Heart left ventricle (tissue), 16 donors: ENCODE data around the gene PRDM8. TPM values are rescaled to one million over a fixed set of nuclear protein-coding genes. Genes with fewer than 3 reads are reported as not detected.

Experiments
- ATAC-seq, 4 donors: fragments of 200-7000 bp; cut with Tn5 transposase; one replicate each; pipeline ENCODE4 v1.9.1; 2020 to 2022; ENCODE audit warnings: moderate library complexity in 4 of 4, mild to moderate bottlenecking in 3 of 4, moderate number of reproducible peaks in 1 of 4
- DNase-seq, 5 donors: peaks; one replicate each; pipeline ENCODE4 v3.0.0-alpha.2; 2020
- H3K27ac ChIP-seq, 12 donors: fragments of 200-600 bp; sonication (generic) in 4 of 12; one replicate each; pipeline versions ENCODE4 v1.5.0 to v1.8.0; 2016 to 2022; ENCODE audit warnings: mild to moderate bottlenecking in 2 of 12
- H3K27me3 ChIP-seq, 9 donors: fragments of 200-600 bp; sonication (generic) in 2 of 9; one replicate each; pipeline versions ENCODE4 v1.5.1 to v1.8.0; 2016 to 2022; ENCODE audit warnings: mild to moderate bottlenecking in 3 of 9
- H3K36me3 ChIP-seq, 9 donors: fragments of 200-600 bp; sonication (generic) in 2 of 9; one replicate each; pipeline versions ENCODE4 v1.5.0 to v1.8.0; 2018 to 2022; ENCODE audit warnings: mild to moderate bottlenecking in 2 of 9
- H3K4me1 ChIP-seq, 12 donors: fragments of 200-600 bp; sonication (generic) in 4 of 12; one replicate each; pipeline versions ENCODE4 v1.5.0 to v1.8.0; 2016 to 2022; ENCODE audit warnings: mild to moderate bottlenecking in 3 of 12
- H3K4me3 ChIP-seq, 12 donors: fragments of 200-600 bp; sonication (generic) in 4 of 12; one replicate each; pipeline versions ENCODE4 v1.5.0 to v1.8.0; 2017 to 2022; ENCODE audit warnings: mild to moderate bottlenecking in 9 of 12, moderate library complexity in 4 of 12
- H3K9me3 ChIP-seq, 12 donors: fragments of 200-600 bp; sonication (generic) in 4 of 12; one replicate each; pipeline versions ENCODE4 v1.5.0 to v1.8.0; 2016 to 2022; ENCODE audit warnings: mild to moderate bottlenecking in 1 of 12
- CTCF ChIP-seq, 12 donors: fragments of 200-600 bp; sonication (generic) in 4 of 12; IDR thresholded peaks; one replicate each; pipeline versions ENCODE4 v1.5.0 to v1.8.0; 2018 to 2022; ENCODE audit warnings: antibody characterized with exemption in 12 of 12, mild to moderate bottlenecking in 5 of 12
- POLR2A ChIP-seq, 2 donors: fragments of 450-650 bp; IDR thresholded peaks; one replicate each; pipeline ENCODE4 v1.6.1; 2017; ENCODE audit warnings: antibody characterized with exemption in 2 of 2, mild to moderate bottlenecking in 2 of 2, moderate library complexity in 2 of 2
- WGBS, 4 donors: extraction: QIAGEN DNeasy Blood & Tissue Kit in 2 of 4; methylation state at CpG; one replicate each; pipeline versions ENCODE4 v1.1.5 to v1.1.7; 2013 to 2018; 5-methylcytosine and 5-hydroxymethylcytosine counted together
- intact Hi-C, 10 donors: fragments of 100-400 bp; cut with DNase I; formaldehyde crosslinking; loops; one replicate each; pipeline versions ENCODE4 v1.11.1 to v1.14.2; 2022
- polyA plus RNA-seq, 2 donors: library from polyadenylated mRNA; stranded (reverse); fragments of 200-250 nt; gene quantifications; one replicate each; pipeline ENCODE4 v1.2.3, GENCODE V29; 2013
- total RNA-seq, 9 donors: library from RNA; depleted of rRNA in 2 of 9; stranded (reverse); fragments of >200 nt in 2 of 9; fragmentation: NEBNext Ultra II Directional in 3 of 9; extraction: Animal tissue kit (Norgen Biotek cat#: 25700) in 3 of 9; gene quantifications; one replicate each; pipeline versions ENCODE4 v1.1.0 to v1.2.4, GENCODE V29; 2016 to 2023
- donor health status: ischemic (EF 13 %, LVEDD 7.1; RV severe dilation, severe dysfunction).
- donor health status: healthy with polysubstance abuse.
- donor health status: DM: no; HTN: yes; CAD: no.
- donor health status: DM: no; HTN: no; CAD: no.
- donor health status: ischemic (EF 25% LVEDD 6.9; RV normal size, moderate dysfunction).
- donor health status: ischemic (EF 25% LVEDD 5.7; RV mildly dilated, moderate dysfunction).
- donor health status: healthy.
- donor health status: DM: yes; HTN: yes; CAD: no.
- donor health status: ischemic (EF 35%, LVEDD 5.7; RV mildly dilated, moderate dysfunction).
- donor health status: nonischemic (EF 11% LVEDD 7.7; RV severe dilation, severe dysfunction).
- donor health status: DM: yes; HTN: yes; CAD: no.
- donor health status: PGD.
- donor health status: ischemic (EF 29% LVEDD 5.4; RV normal size, mild dysfunction).
- donor health status: nonischemic (EF 23%, LVEDD 6.1; RV moderate dilation, normal function).

Gene PRDM8
- total and polyA plus RNA-seq, 11 donors, result 0.26 to 1.9 (median 0.80) TPM

- Histone ChIP-seq H3K27ac (no peak overlapping the region), H3K9me3 (no peaks in the 10 kb centered on the region), H3K4me1 (peaks cover 0 to 45% (median 21%) of the 10 kb centered on the region in 12 donors), H3K27me3 (peaks cover 14 to 73% (median 49%) of the 10 kb centered on the region in 9 donors), H3K4me3 (peak overlapping the region in 9 of 12 donors; percentile 43 to 80 (median 67)), H3K36me3 (no peaks in the 10 kb centered on the region)
- DNase-seq (no peak), ATAC-seq (no peak)
- intact Hi-C loops, result loop anchor here in 7 of 10 donors (2.0 to 10.0 kb wide), 3 partner anchors 111 to 261 kb away; partner anchors contain the start of gene ANTXR2 (in 7 of the 7)
- no peak for TF ChIP-seq CTCF (IDR thresholded peaks at IDR 0.05)
- TF ChIP-seq POLR2A (IDR thresholded peaks at IDR 0.05), result no peak
- 27 to 47% (median 31%) methylated on average over 23 of the region's 23 CpGs for WGBS, 4 donors
Observed at GRCh38 chr4:80185787-80186548, 11.3 kb upstream of the PRDM8 start.

- Histone ChIP-seq H3K27ac (no peak overlapping the region), H3K9me3 (no peaks in the 10 kb centered on the region), H3K36me3 (no peaks in the 10 kb centered on the region), H3K27me3 (peaks cover 14 to 79% (median 49%) of the 10 kb centered on the region in 9 donors), H3K4me1 (peaks cover 0 to 39% (median 21%) of the 10 kb centered on the region in 12 donors), H3K4me3 (no peak overlapping the region)
- DNase-seq (no peak), ATAC-seq (no peak)
- WGBS, 4 donors, result 70 to 72% (median 70%) methylated on average over 5 of the region's 5 CpGs
- no peak for TF ChIP-seq POLR2A (IDR thresholded peaks at IDR 0.05)
- intact Hi-C loops, result loop anchor here in 6 of 10 donors (10.0 kb wide), 2 partner anchors 112 to 262 kb away; partner anchors contain the start of gene ANTXR2 (in 6 of the 6)
Observed at GRCh38 chr4:80186676-80187075, 10.6 kb upstream of the PRDM8 start.

GRCh38 chr4:80187677-80188076 is 9.6 kb upstream of the PRDM8 start:
- Histone ChIP-seq H3K9me3 (no peaks in the 10 kb centered on the region), H3K4me3 (no peak overlapping the region), H3K36me3 (no peaks in the 10 kb centered on the region), H3K27ac (no peak overlapping the region), H3K27me3 (peaks cover 14 to 88% (median 49%) of the 10 kb centered on the region in 9 donors), H3K4me1 (peaks cover 0 to 37% (median 18%) of the 10 kb centered on the region in 12 donors)
- 76 to 89% (median 82%) methylated on average over 4 of the region's 4 CpGs for WGBS, 4 donors
- intact Hi-C loops, result loop anchor here in 6 of 10 donors (10.0 kb wide), 2 partner anchors 113 to 263 kb away; partner anchors contain the start of gene ANTXR2 (in 6 of the 6)
- ATAC-seq, result no peak
- no peak for DNase-seq
- TF ChIP-seq POLR2A (IDR thresholded peaks at IDR 0.05) (no peak), CTCF (IDR thresholded peaks at IDR 0.05) (no peak)

- DNase-seq (no peak), ATAC-seq (no peak)
- intact Hi-C loops, result loop anchor here in 6 of 10 donors (10.0 kb wide), 2 partner anchors 114 to 264 kb away; partner anchors contain the start of gene ANTXR2 (in 6 of the 6)
- 66 to 72% (median 68%) methylated on average over 11 of the region's 11 CpGs for WGBS, 4 donors
- peaks cover 0 to 30% (median 17%) of the 10 kb centered on the region in 12 donors for H3K4me1 ChIP-seq
- H3K27ac ChIP-seq, result no peak overlapping the region
- no peaks in the 10 kb centered on the region for H3K9me3 ChIP-seq
- H3K36me3 ChIP-seq, result no peaks in the 10 kb centered on the region
- H3K4me3 ChIP-seq, result no peak overlapping the region
- H3K27me3 ChIP-seq, result peaks cover 14 to 88% (median 49%) of the 10 kb centered on the region in 9 donors
- TF ChIP-seq CTCF (IDR thresholded peaks at IDR 0.05) (no peak), POLR2A (IDR thresholded peaks at IDR 0.05) (no peak)
Observed at GRCh38 chr4:80188457-80188800, 8.9 kb upstream of the PRDM8 start.
